HG03159 (cell line): ENCODE measurements around the gene GTPBP8.

ENCODE experiments used
- ATAC-seq: cut with Tn5 transposase; IDR thresholded peaks from one replicate; pipeline ENCODE4 v1.9.1; 2021; ENCODE audit warnings: mild to moderate bottlenecking, moderate library complexity; ENCODE audit not compliant: unreplicated experiment

The GTPBP8 gene

GRCh38 chr3:112990672-112991602, at the start of gene GTPBP8:
Gene GTPBP8 (plus strand): TSS chr3:112990984. CDS start chr3:112991000, 16 bp downstream.
- peak; percentile 94 for ATAC-seq

- no peak for ATAC-seq
Measured at GRCh38 chr3:112948346-112948838, 42.4 kb upstream of the GTPBP8 start.

GRCh38 chr3:112956351-112956750, 34.4 kb upstream of the GTPBP8 start:
- ATAC-seq: no peak

GRCh38 chr3:112958811-112959560, 31.8 kb upstream of the GTPBP8 start:
- ATAC-seq: no peak

GRCh38 chr3:112963683-112964082, 27.1 kb upstream of the GTPBP8 start:
- no peak for ATAC-seq

GRCh38 chr3:112965656-112966055, 25.1 kb upstream of the GTPBP8 start:
- ATAC-seq: no peak

- no peak for ATAC-seq
Measured at GRCh38 chr3:112966633-112967032, 24.2 kb upstream of the GTPBP8 start.

GRCh38 chr3:112967425-112967824, 23.4 kb upstream of the GTPBP8 start:
- ATAC-seq: no peak

GRCh38 chr3:112967828-112968227, 23.0 kb upstream of the GTPBP8 start:
- no peak for ATAC-seq

GRCh38 chr3:112972158-112972557, 18.6 kb upstream of the GTPBP8 start:
- ATAC-seq: no peak

- peak; percentile 88 for ATAC-seq
Measured at GRCh38 chr3:112973325-112974177, 17.2 kb upstream of the GTPBP8 start.

- ATAC-seq: no peak
Measured at GRCh38 chr3:112974178-112974517, 16.6 kb upstream of the GTPBP8 start.

- no peak for ATAC-seq
Measured at GRCh38 chr3:112974894-112975293, 15.9 kb upstream of the GTPBP8 start, which contains the start of gene CD200R1. Gene CD200R1 (minus strand): TSS chr3:112975103. CDS start chr3:112974857, 246 bp downstream.

- no peak for ATAC-seq
Measured at GRCh38 chr3:112976001-112976400, 14.8 kb upstream of the GTPBP8 start.

GRCh38 chr3:112976953-112977352, 13.8 kb upstream of the GTPBP8 start:
- no peak for ATAC-seq

GRCh38 chr3:112979244-112979832, 11.4 kb upstream of the GTPBP8 start:
- no peak for ATAC-seq

GRCh38 chr3:112980080-112980479, 10.7 kb upstream of the GTPBP8 start:
- no peak for ATAC-seq

GRCh38 chr3:112982710-112983109, 8.1 kb upstream of the GTPBP8 start:
- ATAC-seq: no peak

- no peak for ATAC-seq
Measured at GRCh38 chr3:112984485-112984884, 6.3 kb upstream of the GTPBP8 start.

- ATAC-seq: no peak
Measured at GRCh38 chr3:112987710-112988334, 3.0 kb upstream of the GTPBP8 start.
